ENCODE measurements around the gene KATNIP.

The KATNIP gene

DNA sequence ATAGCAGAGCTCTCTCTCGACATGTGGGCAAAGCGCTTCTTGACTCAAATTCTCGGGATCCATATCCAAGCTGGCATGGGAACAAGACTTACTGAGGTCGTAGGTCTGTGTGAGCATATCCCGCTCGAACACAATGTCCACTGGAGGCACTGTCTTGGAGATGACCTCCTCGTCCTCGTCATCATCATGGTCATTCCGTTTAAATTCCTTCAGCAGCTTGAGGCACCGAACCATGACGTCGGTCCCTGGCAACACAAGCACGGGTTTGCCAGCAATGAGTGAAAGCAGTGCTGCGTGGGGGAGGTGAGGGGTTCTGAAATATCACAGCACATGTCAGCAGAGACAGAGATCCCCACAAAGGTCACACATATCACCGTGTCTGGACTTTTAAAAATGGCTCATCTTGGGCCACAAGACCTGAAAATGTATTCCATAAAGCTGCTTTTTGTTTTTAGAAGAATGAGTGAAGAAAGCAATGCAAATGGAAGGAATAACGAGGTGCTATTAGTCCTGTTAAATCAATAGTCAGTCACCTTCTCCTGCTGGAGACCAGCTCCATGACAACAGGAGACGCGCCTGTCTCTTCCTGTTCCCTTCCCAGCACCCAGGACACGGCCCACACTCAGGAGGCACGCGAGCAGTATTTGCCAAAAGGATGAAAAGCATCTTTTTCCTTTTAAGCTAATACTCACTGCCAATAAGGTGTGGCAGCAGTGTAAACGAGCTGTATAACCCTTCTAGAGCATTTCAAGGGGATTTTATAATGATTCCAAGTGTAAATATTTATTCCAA, 38.1 kb upstream of the KATNIP start:
- in situ Hi-C loops (cut with MboI; ENCODE audit: low pct_unique_long_range_greater_than_20kb, low sequenced_read_pairs, unreplicated experiment): no loop called here
- DNase-seq (ENCODE audit: low spot score): no peak
- TF ChIP-seq, protein P1, sequence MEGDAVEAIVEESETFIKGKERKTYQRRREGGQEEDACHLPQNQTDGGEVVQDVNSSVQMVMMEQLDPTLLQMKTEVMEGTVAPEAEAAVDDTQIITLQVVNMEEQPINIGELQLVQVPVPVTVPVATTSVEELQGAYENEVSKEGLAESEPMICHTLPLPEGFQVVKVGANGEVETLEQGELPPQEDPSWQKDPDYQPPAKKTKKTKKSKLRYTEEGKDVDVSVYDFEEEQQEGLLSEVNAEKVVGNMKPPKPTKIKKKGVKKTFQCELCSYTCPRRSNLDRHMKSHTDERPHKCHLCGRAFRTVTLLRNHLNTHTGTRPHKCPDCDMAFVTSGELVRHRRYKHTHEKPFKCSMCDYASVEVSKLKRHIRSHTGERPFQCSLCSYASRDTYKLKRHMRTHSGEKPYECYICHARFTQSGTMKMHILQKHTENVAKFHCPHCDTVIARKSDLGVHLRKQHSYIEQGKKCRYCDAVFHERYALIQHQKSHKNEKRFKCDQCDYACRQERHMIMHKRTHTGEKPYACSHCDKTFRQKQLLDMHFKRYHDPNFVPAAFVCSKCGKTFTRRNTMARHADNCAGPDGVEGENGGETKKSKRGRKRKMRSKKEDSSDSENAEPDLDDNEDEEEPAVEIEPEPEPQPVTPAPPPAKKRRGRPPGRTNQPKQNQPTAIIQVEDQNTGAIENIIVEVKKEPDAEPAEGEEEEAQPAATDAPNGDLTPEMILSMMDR (IDR thresholded peaks at IDR 0.05; ENCODE audit: extremely low read depth, insufficient read depth, missing control alignments): no peak

DNA sequence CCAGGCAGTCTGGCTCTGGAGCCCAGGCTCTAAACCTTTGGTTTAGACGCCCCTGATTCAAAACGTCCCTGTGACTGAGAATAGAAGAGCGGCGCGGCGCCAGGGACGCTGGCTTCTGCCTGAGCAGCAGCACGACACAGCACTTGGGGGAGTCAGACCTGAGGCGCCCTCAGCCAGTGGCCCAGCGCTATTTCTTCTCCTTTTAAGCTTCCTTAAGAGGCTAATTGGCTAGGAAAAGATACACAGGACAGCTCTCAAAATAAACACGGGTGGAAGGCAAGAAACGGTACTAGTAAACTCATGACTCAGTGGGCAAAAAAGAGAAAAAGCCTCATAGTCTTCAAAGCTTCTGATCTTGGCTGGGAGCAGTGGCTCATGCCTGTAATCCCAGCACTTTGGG, 35.1 kb upstream of the KATNIP start:
- in situ Hi-C loops (cut with MboI; ENCODE audit: low pct_unique_long_range_greater_than_20kb, low sequenced_read_pairs, unreplicated experiment): no loop called here
- no peak for DNase-seq (ENCODE audit: low spot score)
- TF ChIP-seq, protein P1 (IDR thresholded peaks at IDR 0.05; ENCODE audit: extremely low read depth, insufficient read depth, missing control alignments): no peak

DNA sequence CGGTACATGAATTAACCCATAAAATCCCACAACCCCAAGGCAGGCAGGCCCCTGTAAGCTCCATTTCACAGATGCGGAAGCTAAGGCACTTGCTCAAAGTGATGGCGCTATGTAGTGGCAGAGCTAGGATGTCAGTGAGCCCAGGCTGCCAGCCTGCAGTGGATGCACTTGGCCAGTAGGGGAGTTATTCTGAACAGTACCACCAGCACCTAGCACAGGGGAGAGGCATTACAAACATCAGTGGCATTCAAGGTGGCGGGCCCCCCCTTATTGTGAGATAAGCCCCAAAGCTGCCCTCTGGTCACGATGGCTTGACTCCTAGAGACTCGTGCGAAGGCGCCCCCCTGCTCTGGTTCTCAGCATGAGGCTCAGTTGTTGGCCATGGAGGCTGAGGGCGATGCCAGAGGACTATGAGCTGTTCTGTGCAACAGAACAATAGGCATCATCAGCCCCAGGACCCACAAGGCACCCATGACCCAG, 34.0 kb upstream of the KATNIP start:
- TF ChIP-seq, protein P1 (IDR thresholded peaks at IDR 0.05; ENCODE audit: extremely low read depth, insufficient read depth, missing control alignments): peak; percentile 59
- DNase-seq (ENCODE audit: low spot score): peak; percentile 66
- in situ Hi-C loops (cut with MboI; ENCODE audit: low pct_unique_long_range_greater_than_20kb, low sequenced_read_pairs, unreplicated experiment): no loop called here

DNA sequence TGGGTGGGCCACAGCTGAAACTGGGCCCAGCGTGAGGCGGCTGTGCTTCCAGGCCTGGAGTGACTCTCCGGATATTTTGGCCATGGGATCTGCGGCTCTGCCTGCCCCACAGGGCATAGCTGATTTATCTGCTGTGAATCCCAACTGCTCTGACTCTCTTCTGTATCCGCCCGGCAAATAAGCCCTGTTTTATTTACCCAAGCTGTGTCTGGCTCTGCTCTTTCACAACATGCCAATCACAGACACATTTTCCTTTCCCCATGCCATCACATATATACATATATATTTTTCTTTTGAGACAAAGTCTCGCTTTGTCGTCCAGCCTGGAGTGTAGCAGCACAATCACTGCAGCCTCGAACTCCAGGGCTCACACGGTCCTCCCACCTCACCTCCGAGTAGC, 33.6 kb upstream of the KATNIP start:
- no peak for DNase-seq (ENCODE audit: low spot score)
- TF ChIP-seq, protein P1 (IDR thresholded peaks at IDR 0.05; ENCODE audit: extremely low read depth, insufficient read depth, missing control alignments): no peak
- in situ Hi-C loops (cut with MboI; ENCODE audit: low pct_unique_long_range_greater_than_20kb, low sequenced_read_pairs, unreplicated experiment): no loop called here

DNA sequence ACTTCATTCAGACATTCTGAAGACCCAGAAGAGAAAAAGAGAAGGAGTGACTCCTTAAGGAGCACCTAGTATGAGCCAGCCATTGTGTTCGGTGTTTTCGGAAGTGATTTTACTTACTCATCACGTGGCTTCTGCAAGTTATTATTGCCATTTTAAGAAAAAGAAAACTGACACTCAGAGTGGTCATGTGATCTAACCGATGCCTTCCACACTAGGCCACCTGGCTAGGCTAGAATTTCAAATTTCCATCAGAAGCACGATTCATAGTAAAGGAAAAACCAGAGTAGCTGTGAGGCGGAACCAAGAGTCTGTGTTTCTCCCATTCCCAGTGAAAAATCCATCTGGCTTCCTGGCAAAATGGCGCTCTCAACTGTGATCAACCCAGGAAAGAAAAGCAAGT, 32.3 kb upstream of the KATNIP start:
- no peak for DNase-seq (ENCODE audit: low spot score)
- TF ChIP-seq, protein P1 (IDR thresholded peaks at IDR 0.05; ENCODE audit: extremely low read depth, insufficient read depth, missing control alignments): no peak
- in situ Hi-C loops (cut with MboI; ENCODE audit: low pct_unique_long_range_greater_than_20kb, low sequenced_read_pairs, unreplicated experiment): no loop called here

DNA sequence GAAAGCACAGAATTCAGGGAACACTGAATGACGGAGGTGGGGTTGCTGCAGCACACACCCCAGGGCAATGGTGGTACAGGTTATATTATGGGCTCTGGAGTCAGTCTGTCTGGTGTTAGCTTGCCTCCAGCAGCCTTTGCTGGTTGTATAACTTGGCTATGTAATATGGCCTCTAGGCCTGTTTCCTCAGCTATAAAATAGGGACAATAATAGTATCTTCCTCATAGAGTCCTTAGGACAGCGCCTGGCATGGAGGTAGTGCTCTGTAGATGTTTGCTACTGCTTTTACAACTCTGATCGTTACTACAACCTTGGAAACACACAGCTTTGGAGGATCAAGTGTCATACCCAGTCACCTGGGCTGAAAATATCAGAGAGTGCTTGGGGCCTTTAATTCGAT, 31.7 kb upstream of the KATNIP start:
- DNase-seq (ENCODE audit: low spot score): no peak
- TF ChIP-seq, protein P1 (IDR thresholded peaks at IDR 0.05; ENCODE audit: extremely low read depth, insufficient read depth, missing control alignments): no peak
- in situ Hi-C loops (cut with MboI; ENCODE audit: low pct_unique_long_range_greater_than_20kb, low sequenced_read_pairs, unreplicated experiment): no loop called here
